Heart left ventricle (tissue), 16 donors: ENCODE measurements around the gene MPPED2. TPM values are rescaled to one million over a fixed set of nuclear protein-coding genes. Genes with fewer than 3 reads are reported as not detected.

Source experiments
- ATAC-seq, 4 donors: fragments of 200-7000 bp; cut with Tn5 transposase; one replicate each; pipeline ENCODE4 v1.9.1; 2020 to 2022; ENCODE audit warnings: moderate library complexity in 4 of 4, mild to moderate bottlenecking in 3 of 4, moderate number of reproducible peaks in 1 of 4
- DNase-seq, 5 donors: peaks; one replicate each; pipeline ENCODE4 v3.0.0-alpha.2; 2020
- H3K27ac ChIP-seq, 12 donors: fragments of 200-600 bp; sonication (generic) in 4 of 12; one replicate each; pipeline versions ENCODE4 v1.5.0 to v1.8.0; 2016 to 2022; ENCODE audit warnings: mild to moderate bottlenecking in 2 of 12
- H3K27me3 ChIP-seq, 9 donors: fragments of 200-600 bp; sonication (generic) in 2 of 9; one replicate each; pipeline versions ENCODE4 v1.5.1 to v1.8.0; 2016 to 2022; ENCODE audit warnings: mild to moderate bottlenecking in 3 of 9
- H3K36me3 ChIP-seq, 9 donors: fragments of 200-600 bp; sonication (generic) in 2 of 9; one replicate each; pipeline versions ENCODE4 v1.5.0 to v1.8.0; 2018 to 2022; ENCODE audit warnings: mild to moderate bottlenecking in 2 of 9
- H3K4me1 ChIP-seq, 12 donors: fragments of 200-600 bp; sonication (generic) in 4 of 12; one replicate each; pipeline versions ENCODE4 v1.5.0 to v1.8.0; 2016 to 2022; ENCODE audit warnings: mild to moderate bottlenecking in 3 of 12
- H3K4me3 ChIP-seq, 12 donors: fragments of 200-600 bp; sonication (generic) in 4 of 12; one replicate each; pipeline versions ENCODE4 v1.5.0 to v1.8.0; 2017 to 2022; ENCODE audit warnings: mild to moderate bottlenecking in 9 of 12, moderate library complexity in 4 of 12
- H3K9me3 ChIP-seq, 12 donors: fragments of 200-600 bp; sonication (generic) in 4 of 12; one replicate each; pipeline versions ENCODE4 v1.5.0 to v1.8.0; 2016 to 2022; ENCODE audit warnings: mild to moderate bottlenecking in 1 of 12
- CTCF ChIP-seq, 12 donors: fragments of 200-600 bp; sonication (generic) in 4 of 12; IDR thresholded peaks; one replicate each; pipeline versions ENCODE4 v1.5.0 to v1.8.0; 2018 to 2022; ENCODE audit warnings: antibody characterized with exemption in 12 of 12, mild to moderate bottlenecking in 5 of 12
- POLR2A ChIP-seq, 2 donors: fragments of 450-650 bp; IDR thresholded peaks; one replicate each; pipeline ENCODE4 v1.6.1; 2017; ENCODE audit warnings: antibody characterized with exemption in 2 of 2, mild to moderate bottlenecking in 2 of 2, moderate library complexity in 2 of 2
- WGBS, 4 donors: extraction: QIAGEN DNeasy Blood & Tissue Kit in 2 of 4; methylation state at CpG; one replicate each; pipeline versions ENCODE4 v1.1.5 to v1.1.7; 2013 to 2018; 5-methylcytosine and 5-hydroxymethylcytosine counted together
- intact Hi-C, 10 donors: fragments of 100-400 bp; cut with DNase I; formaldehyde crosslinking; loops; one replicate each; pipeline versions ENCODE4 v1.11.1 to v1.14.2; 2022
- polyA plus RNA-seq, 2 donors: library from polyadenylated mRNA; stranded (reverse); fragments of 200-250 nt; gene quantifications; one replicate each; pipeline ENCODE4 v1.2.3, GENCODE V29; 2013
- total RNA-seq, 9 donors: library from RNA; depleted of rRNA in 2 of 9; stranded (reverse); fragments of >200 nt in 2 of 9; fragmentation: NEBNext Ultra II Directional in 3 of 9; extraction: Animal tissue kit (Norgen Biotek cat#: 25700) in 3 of 9; gene quantifications; one replicate each; pipeline versions ENCODE4 v1.1.0 to v1.2.4, GENCODE V29; 2016 to 2023
- donor health status: ischemic (EF 13 %, LVEDD 7.1; RV severe dilation, severe dysfunction).
- donor health status: healthy with polysubstance abuse.
- donor health status: DM: no; HTN: yes; CAD: no.
- donor health status: DM: no; HTN: no; CAD: no.
- donor health status: ischemic (EF 25% LVEDD 6.9; RV normal size, moderate dysfunction).
- donor health status: ischemic (EF 25% LVEDD 5.7; RV mildly dilated, moderate dysfunction).
- donor health status: healthy.
- donor health status: DM: yes; HTN: yes; CAD: no.
- donor health status: ischemic (EF 35%, LVEDD 5.7; RV mildly dilated, moderate dysfunction).
- donor health status: nonischemic (EF 11% LVEDD 7.7; RV severe dilation, severe dysfunction).
- donor health status: DM: yes; HTN: yes; CAD: no.
- donor health status: PGD.
- donor health status: ischemic (EF 29% LVEDD 5.4; RV normal size, mild dysfunction).
- donor health status: nonischemic (EF 23%, LVEDD 6.1; RV moderate dilation, normal function).

MPPED2 gene
- total and polyA plus RNA-seq, 11 donors: 2.7 to 14.3 (median 8.4) TPM

- H3K27me3 ChIP-seq: no peaks in the 10 kb centered on the region
- intact Hi-C loops: loop anchor here in 3 of 10 donors (5.0 to 10.0 kb wide), 3 partner anchors 36 to 133 kb away; partner anchors contain the start of gene MPPED2 (in 1 of the 3)
- no peak for TF ChIP-seq POLR2A (IDR thresholded peaks at IDR 0.05)
- TF ChIP-seq CTCF (IDR thresholded peaks at IDR 0.05): no peak
- peak overlapping the region in 2 of 12 donors; percentile 1 to 30 for H3K27ac ChIP-seq
- no peak overlapping the region for H3K4me3 ChIP-seq
- H3K36me3 ChIP-seq: no peaks in the 10 kb centered on the region
- no peaks in the 10 kb centered on the region for H3K9me3 ChIP-seq
- no peak for DNase-seq
- 46 to 78% (median 66%) methylated on average over 5 of the region's 5 CpGs for WGBS, 4 donors
- H3K4me1 ChIP-seq: peaks cover 4 to 46% (median 30%) of the 10 kb centered on the region in 12 donors
- ATAC-seq: no peak
Observed at GRCh38 chr11:30451626-30452025, 134.5 kb downstream of the MPPED2 start.

GRCh38 chr11:30451167-30451566 is 135.0 kb downstream of the MPPED2 start:
- intact Hi-C loops: loop anchor here in 3 of 10 donors (5.0 to 10.0 kb wide), 3 partner anchors 36 to 134 kb away; partner anchors contain the start of gene MPPED2 (in 1 of the 3)
- no peak overlapping the region for H3K27ac ChIP-seq
- H3K4me3 ChIP-seq: no peak overlapping the region
- DNase-seq (no peak), ATAC-seq (no peak)
- no peaks in the 10 kb centered on the region for H3K27me3 ChIP-seq
- 74 to 91% (median 81%) methylated on average over 1 of the region's 1 CpG for WGBS, 4 donors
- H3K9me3 ChIP-seq: no peaks in the 10 kb centered on the region
- no peak for TF ChIP-seq POLR2A (IDR thresholded peaks at IDR 0.05)
- no peak for TF ChIP-seq CTCF (IDR thresholded peaks at IDR 0.05)
- peaks cover 4 to 45% (median 29%) of the 10 kb centered on the region in 12 donors for H3K4me1 ChIP-seq
- no peaks in the 10 kb centered on the region for H3K36me3 ChIP-seq

GRCh38 chr11:30447058-30447640 is 139.0 kb downstream of the MPPED2 start:
- intact Hi-C loops: no loop called here
- Histone ChIP-seq H3K9me3 (no peaks in the 10 kb centered on the region), H3K4me1 (peaks cover 0 to 17% (median 8%) of the 10 kb centered on the region in 12 donors), H3K4me3 (no peak overlapping the region), H3K36me3 (peaks cover 0 to 4% (median 0%) of the 10 kb centered on the region in 9 donors), H3K27me3 (no peaks in the 10 kb centered on the region), H3K27ac (no peak overlapping the region)
- WGBS, 4 donors: 78 to 87% (median 86%) methylated on average over 9 of the region's 9 CpGs
- DNase-seq (no peak), ATAC-seq (no peak)
- TF ChIP-seq POLR2A (IDR thresholded peaks at IDR 0.05) (no peak), CTCF (IDR thresholded peaks at IDR 0.05) (no peak)

GRCh38 chr11:30446520-30446919 is 139.6 kb downstream of the MPPED2 start:
- Histone ChIP-seq H3K36me3 (peaks cover 0 to 4% (median 0%) of the 10 kb centered on the region in 9 donors), H3K9me3 (no peaks in the 10 kb centered on the region), H3K27me3 (no peaks in the 10 kb centered on the region), H3K4me1 (peaks cover 0 to 10% (median 2%) of the 10 kb centered on the region in 12 donors), H3K4me3 (no peak overlapping the region), H3K27ac (no peak overlapping the region)
- ATAC-seq: no peak
- intact Hi-C loops: no loop called here
- 82 to 87% (median 86%) methylated on average over 7 of the region's 7 CpGs for WGBS, 4 donors
- TF ChIP-seq POLR2A (IDR thresholded peaks at IDR 0.05): no peak
- TF ChIP-seq CTCF (IDR thresholded peaks at IDR 0.05): no peak
- DNase-seq: no peak
